C4-2B (cell line): ENCODE measurements around the gene LRP1B.

Source experiments
- CTCF ChIP-seq: fragments of 450-650 bp; conservative IDR thresholded peaks from 2 replicates; pipeline ENCODE4 v1.5.1; 2017; ENCODE audit warnings: mild to moderate bottlenecking
- ZFX ChIP-seq: fragments of 450-650 bp; IDR thresholded peaks from 2 replicates; pipeline ENCODE4 v1.6.1; 2017

DNA sequence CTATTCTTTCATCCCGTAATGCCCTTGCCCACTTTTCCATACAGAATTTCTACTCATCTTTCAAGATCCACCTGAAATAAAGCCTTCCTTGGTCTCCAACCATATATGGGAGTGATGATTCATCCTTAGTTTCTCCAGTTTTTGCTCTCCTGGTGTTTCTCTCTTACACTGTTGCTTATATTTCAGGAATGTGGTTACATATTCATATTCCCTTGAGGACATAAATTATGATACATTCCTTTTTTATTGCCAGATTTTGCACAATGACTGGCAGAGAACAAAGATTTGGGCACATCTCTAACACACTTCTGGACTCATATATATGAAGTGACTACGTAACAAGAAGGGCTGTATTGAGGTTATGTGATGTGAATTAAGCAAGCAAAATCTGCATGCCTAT lies 1777.3 kb downstream of the LRP1B start:
- TF ChIP-seq CTCF (no peak), ZFX (no peak)
